EL (cell line): ENCODE results near the gene GMEB1.
"Not testable (repeated sequence)": the region's sequence is repeated elsewhere in the genome, so short reads cannot be mapped to it uniquely, and the experiment has no call there.

Experiments used
- DNase-seq: peaks from one replicate; pipeline ENCODE4 v3.0.0-alpha.2; 2016

GMEB1 gene

DNA sequence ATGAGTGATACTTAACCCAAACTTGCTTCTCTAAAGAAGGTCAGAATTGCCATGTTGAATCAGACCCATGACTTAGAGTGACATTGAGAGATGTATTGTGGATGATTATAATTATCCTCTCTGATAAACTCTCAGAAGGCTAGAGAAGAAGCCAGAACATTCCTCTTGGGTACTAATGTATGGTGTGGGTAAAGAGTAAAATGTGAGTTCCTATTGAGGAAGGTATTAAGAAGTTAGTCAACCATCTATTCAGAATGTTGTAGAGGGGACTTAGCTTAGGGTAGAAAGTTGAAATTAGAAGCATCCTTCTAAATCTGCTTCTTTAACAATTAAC, 7.3 kb downstream of the GMEB1 start:
- DNase-seq: no peak

DNA sequence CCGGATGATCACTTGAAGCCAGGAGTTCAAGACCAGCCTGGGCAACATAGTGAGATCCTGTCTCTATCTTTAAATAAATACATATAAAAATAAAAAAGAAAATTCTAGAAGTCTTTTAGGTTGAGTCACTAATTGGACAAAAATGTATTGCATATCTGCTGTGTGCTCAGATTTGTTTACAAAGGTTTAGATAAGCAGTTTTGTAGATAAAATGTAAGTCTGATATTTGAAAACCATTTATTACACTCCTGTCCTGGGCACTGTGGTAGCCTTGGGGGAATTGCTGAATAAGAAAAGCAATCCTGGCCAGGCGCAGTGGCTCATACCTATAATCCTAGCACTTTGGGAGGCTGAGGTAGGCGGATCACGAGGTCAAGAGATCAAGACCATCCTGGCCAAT, 11.6 kb downstream of the GMEB1 start:
- no peak for DNase-seq

DNA sequence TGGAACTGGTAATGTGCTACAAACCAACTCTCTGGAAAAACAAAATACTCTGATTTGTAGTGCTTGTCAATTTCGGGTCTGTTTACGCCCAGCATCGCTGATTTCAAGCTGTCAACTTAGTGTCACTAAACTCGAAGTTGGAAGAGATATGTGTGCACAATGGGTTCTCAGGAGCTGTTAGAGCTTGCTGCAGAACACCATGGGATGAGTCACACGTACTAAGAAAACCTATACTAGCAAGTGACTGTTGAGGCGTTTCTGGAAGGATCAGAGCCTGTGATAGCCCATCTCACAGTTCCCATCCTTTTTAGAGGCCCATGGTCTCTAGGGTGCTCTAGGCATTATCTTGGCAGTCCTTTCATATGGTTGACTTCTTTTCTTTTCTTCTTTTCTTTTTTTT, 14.3 kb downstream of the GMEB1 start:
- no peak for DNase-seq

DNA sequence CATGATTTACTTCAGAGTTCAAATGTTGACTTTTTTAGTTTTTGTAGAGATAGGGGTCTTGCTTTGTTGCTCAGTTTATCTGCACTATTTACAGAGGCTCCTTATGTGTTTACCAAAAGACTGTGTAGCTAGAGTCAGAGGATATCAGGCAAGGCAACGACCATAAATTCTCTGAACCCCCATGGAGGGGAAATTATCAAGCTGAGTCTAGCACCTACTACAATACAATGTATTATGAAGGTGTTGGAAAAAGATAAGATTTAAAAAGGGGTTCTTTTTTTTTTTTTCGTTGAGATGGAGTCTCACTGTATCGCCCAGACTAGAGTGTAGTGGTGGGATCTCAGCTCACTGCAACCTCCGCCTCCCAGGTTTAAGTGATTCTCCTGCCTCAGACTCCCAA, 16.4 kb downstream of the GMEB1 start:
- no peak for DNase-seq

DNA sequence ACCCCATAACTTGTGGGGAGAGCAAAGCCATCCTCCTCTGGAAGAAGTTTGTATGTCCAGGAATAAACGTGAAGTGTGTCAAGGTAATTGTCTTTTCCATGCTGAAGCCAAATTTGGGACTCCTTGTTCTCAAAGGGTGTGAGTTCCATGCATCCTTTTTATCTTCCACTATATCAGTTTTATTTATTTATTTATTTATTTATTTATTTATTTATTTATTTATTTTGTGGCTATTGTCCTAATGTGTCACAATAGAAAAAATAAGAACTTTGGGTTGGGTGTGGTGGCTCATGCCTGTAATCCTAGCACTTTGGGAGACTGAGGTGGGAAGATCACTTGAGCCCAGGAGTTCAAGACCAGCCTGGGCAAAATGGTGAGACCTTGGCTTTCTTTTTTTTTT, 23.0 kb downstream of the GMEB1 start:
- DNase-seq: not testable (repeated sequence)

DNA sequence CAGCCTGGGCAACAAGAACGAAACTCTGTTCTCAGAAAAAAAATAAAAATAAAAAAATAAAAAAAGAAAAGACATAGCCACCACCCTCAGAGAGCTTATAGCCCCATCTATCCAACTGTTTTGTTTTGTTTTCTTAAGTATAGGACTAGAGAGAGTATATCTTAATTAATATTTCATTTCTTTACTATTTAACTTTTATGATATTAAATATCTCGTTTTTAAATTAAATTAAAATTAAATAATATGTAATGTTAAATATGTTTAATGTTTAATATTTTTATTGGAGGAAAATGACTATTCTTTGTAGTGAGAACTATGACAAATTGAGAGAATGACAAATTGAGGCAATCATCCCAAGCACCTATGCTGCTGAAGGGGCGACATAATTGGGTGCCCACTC, 35.0 kb downstream of the GMEB1 start:
- DNase-seq: no peak

DNA sequence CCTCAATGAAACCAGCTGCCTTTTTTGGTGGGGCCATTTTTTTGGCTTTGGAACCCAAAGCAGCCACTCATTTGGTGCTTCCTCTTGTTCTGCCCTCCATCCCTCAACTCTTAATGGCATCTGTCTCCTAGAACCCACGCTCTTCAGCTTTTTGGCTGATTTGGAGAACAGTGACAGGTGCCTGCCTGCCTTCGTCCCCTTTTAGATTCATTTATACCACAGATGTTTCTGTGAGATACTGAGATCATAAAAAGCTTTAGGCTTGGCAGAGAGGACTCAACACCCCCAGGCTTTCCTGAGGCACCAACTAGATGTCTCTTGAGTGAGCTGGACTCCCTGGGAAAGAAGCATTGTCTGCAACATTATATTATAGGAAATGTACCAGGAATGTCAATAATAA, 47.8 kb downstream of the GMEB1 start:
- DNase-seq: no peak

DNA sequence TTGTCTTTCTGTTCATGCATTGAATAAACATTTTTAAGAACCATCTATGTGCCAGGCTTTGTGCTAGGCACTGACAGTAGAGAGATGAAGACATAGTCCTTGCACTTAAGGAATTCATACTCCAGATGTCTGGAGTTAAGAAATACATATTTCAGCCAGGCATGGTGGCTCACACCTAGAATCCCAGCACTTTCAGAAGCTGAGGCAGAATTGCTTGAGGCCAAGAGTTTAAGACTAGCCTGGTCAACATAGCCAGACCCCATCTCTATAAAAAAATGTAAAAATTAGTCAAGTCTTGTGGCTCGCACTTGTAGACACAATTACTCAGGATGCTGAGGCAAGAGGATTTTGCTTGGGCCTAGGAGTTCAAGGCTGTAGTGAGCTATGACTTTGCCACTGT, 49.6 kb downstream of the GMEB1 start:
- DNase-seq: no peak

DNA sequence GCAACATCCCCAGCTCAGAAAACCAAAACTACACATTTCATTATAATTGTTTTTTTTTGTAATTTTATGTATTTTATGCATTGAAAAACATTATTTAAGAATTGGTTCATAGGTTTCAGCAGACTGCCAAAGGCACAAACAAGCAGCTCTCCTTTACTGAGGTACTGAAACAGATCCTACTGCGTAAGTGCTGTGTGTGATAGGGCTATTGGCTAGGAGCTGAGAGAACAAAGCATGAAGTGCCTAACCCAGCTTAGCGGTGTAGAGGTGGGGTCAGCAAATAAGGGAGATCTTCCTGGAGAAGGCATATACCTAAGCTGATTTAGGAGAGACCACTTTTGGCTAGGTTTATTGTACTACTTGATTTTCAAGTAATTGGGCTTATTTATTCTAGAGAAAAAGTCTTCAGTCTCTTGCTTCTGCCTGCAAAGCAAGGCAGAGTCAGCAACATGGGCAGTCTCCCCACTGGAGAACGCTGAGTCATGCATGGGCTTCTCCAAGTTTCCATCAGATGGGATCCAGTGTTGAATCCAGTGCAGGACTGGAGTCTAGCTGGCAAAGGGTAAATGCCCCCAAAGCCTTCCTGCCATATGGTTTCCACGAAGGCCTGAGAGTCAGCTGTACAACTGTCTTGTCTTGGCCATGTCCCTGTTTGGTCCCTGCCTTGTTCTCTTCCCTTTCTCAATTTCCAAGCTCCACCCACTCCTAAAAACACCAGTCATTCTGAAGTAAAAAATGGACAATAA, 50.2 kb downstream of the GMEB1 start:
- DNase-seq: peak; percentile 36

DNA sequence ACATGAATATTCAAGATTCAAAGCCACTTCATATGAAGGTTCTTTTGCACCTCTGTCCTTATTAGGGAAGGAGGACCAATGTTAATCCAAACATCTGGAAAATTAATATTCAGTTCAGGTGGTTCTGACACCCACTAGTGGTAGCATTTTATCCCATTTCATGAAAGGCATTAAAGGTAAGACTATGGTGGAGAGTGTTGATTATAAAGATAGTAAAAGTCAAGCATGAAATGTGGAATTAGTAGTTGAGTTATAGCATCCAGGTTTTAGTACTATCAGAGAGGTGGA, 50.7 kb downstream of the GMEB1 start:
- no peak for DNase-seq

DNA sequence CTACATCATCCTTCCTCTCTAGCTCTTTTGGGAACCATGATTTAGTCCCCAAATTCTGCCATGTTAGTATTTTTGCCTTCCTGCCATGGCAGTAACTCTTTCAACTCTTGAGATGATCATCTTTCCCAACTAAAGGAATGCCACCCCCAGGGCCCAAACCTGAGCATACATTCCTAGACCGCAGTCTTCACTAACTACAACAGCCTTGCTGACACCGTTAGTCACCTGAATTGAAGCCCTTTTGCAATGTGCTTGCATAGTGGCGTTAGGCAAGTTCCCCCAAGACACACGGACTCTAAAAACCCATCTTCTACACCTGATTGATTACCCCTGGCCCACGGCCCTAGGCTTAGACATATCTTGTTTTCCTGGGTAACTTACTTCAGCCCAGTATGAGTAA, 51.8 kb downstream of the GMEB1 start:
- no peak for DNase-seq

DNA sequence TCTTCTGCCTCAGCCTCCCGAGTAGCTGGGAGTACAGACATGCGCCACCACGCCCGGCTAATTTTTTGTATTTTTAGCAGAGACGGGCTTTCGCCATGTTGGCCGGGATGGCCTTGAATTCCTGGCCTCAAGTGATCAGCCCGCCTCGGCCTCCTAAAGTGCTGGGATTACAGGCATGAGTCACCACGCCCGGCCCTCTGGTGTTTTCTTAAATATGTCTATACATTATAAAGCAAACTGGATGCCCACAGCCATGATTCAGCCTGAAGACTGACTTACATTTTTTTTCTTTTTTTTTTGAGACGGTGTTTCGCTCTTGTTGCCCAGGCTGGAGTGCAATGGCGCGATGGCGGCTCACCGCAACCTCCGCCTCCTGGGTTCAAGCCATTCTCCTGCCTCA, 53.3 kb downstream of the GMEB1 start:
- DNase-seq: not testable (repeated sequence)

DNA sequence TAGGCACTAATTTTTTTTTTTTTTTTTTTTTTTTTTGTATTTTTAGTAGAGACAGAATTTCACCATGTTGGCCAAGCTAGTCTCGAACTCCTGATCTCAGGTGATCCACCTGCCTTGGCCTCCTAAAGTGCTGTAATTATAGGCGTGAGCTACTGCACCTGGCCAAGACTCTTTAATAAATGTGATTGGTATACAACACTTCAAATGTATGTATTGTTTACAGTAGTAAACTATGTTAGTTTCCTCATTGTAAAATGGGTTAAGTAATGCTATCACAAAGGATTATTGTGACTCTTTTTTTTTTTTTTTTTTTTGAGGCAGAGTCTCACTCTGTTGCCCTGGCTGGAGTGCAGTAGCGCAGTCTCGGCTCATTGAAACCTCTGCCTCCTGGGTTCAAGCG, 56.8 kb downstream of the GMEB1 start:
- DNase-seq: not testable (repeated sequence)

DNA sequence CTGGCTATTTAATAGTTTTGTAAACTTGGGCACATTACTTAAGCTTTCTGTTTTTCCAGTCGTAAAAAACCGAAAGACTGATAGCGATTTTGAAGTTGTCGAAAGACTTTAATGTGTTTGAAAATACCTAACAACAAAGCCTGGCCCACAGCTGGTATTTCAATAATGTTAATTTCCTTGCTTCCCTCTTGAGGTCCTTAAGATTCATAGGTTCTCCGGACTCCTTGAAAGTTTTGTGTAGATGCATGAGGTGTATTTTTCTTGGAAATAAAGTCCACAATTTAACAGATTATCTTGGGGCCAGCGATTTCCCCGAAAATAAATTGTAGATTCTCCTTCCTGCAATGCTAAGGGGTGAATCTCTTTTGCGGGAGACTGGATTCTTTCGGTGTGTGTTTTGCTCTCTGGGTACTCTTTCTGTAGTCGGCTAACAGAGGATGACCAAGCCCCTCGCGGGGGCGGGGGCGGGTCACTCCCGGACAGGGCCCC, 67.4 kb downstream of the GMEB1 start:
- no peak for DNase-seq

DNA sequence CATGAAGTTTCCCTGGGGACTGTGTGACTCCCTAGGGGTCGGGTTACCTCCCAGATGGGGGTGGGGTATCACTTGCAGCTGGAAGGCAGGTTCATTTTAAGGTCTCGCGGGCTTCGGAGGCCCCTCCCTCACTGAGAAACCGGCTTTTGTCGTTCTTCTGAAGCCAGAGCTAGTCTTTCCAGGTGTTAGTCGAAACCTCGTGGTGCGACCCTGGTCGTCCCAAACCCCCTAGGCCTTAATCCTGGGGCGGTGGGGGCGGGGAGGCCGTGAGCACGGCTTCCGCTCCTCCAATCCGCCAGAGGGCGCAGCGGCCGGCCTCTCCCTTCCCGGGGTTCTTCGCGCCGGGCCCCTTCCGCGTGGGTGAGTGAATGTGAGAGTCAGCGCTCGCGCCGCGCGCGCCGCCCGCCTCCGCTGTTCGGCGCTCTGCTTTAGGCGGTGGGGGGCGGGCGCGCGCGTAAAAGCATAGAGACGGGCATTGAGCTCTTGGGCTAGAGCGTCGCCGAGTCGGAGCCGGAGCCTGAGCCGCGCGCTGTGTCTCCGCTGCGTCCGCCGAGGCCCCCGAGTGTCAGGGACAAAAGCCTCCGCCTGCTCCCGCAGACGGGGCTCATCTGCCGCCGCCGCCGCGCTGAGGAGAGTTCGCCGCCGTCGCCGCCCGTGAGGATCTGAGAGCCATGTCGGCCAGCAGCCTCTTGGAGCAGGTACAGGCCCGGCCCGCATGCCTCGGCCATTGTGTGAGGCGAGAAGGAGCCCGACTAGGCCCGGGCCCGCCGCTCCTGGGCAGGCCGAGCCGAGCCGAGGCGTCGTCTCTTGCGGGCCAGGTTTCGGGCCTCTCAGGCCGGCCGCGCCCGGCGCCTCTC, 68.1 kb downstream of the GMEB1 start, which contains the start of gene YTHDF2:
Gene YTHDF2 (plus strand): TSS at position 491 of the 857 bp plus-strand sequence. CDS start 181 bp downstream, at position 672.
- DNase-seq: peak; percentile 97

DNA sequence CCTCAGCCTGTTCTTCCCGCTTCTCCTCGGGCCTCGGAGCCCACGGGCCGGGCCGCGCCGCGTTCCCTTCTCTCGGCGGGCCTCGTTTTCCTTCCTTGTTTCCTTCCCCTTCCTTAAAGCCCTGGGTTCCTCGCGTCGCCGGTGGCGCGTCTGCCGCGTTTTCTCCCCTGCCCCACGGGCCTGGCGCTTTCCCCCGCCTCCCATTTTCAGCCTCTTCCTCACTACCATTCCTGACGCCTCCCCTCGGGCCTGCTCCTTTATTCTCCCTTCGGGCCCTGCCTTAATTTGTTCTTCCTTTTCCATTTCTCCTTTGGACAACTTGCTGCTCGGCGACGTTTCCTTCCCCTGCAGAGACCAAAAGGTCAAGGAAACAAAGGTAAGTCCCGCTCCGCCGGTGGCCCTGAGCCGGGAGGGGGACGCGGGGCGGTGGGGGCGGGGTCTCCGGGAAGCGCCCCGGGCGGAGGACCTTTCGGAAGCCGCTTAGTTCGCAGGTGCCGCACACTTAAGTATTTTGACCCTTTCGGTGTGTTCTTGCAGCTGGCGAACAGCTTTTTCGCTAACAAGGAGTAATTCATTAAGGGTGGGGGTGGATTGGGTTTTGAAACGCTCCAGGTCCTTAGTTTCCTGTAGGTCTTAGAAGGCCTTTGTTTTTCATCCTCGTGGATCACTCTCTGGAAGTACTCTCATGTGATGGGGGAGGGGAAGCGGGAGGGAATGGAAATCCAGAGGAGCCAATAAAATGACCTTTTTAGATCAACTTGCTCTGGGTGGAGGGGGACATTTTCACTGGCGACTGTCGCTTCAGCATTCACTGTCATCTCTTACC, 68.9 kb downstream of the GMEB1 start:
- peak; percentile 56 for DNase-seq

DNA sequence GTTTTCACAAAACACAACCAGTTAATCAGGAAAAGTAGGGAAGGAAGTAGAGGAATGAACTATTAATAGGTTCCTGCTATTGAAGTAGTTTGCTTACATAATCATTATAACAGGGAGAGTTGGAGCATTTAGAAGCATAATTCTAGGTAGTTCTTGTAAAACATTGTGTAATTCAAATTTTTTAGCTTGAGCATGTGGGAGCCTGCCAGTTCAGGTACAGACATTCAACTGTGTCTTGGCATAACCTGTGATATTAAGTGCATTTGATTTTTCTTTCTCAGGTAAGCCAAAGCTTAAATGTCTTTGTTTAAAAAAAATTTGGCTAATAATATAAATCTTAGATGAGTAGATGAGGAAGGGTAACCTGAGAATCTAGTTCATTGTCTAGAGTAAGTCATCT, 71.5 kb downstream of the GMEB1 start:
- DNase-seq: no peak

DNA sequence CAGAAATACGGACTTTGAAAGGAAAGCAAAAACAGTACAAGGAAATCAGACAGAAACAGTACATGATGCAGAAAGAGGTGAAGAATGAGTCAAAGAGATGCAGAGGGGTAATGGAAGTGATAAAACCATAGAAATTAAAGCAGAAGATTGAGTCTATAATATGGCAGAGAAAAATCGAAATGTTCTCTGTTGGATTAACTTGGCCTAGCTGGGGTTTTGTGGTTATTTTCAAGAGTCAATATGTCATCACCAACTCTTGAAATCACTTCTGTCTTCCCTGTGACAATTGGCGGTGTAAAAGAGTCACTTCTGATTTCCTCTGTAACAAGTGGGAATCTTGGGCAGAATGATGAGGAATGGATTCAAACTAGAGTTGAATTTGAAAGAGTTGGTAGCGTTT, 75.6 kb downstream of the GMEB1 start:
- no peak for DNase-seq

DNA sequence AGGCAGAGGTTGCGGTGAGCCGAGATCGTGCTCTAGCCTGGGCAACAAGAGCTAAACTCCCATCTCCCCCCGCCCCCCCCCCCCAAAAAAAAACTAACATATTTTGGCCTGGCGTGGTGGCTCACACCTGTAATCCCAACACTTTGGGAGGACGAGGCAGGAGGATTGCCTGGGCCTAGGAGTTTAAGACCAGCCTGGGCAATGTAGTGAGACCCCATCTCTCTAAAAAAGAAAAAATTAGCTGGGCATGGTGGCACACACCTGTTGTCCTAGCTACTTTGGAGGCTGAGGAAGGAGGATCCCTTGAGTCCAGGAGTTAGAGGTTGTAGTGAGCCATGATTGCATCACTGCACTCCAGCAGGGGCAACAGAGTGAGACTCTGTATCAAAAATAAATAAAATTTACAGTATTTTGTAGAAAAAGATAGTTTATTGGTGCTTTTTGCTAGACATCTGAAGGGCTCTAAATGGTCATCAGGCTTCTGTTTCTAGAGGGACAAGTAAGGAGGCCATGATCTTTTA, 77.1 kb downstream of the GMEB1 start:
- DNase-seq: no peak

DNA sequence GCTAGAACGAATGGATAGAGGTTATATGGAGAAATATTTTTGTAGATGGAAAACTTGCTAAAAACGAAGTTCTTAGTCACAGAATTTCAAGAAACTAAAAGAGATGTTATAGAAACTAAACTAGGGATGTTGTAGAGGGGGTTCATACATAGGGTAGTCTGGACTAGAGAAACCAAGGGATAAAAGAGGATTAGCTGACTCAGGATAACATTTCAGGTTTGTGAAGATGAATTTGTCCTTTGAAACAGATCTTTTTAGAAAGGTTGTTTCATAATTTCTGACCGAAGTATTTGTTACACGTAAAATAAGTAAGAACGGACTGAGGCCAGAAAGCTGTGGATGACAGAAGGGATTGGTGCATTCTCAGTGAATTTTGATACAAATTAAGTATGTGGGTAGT, 81.7 kb downstream of the GMEB1 start:
- DNase-seq: no peak

DNA sequence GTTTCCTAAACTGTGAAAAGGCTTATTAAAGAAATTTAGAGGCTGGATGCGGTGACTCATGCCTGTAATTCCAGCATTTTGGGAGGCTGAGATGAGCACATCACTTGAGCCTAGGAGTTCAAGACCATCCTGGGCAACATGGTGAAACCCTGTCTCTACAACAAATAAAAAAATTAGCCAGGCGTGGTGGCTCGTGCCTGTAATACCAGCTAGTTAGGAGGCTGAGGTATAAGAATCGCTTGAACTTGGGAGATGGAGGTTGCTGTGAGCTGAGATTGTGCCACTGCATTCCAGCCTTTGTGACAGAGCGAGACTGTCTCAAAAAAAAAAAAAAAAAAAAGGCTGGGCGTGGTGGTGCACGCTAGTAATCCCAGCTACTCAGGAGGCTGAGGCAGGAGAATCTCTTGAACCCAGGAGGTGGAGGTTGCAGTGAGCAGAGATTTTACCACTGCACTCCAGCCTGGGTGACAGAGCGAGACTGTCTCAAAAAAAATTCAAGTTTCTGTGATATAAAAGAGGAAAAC, 82.2 kb downstream of the GMEB1 start:
- peak; percentile 26 for DNase-seq

DNA sequence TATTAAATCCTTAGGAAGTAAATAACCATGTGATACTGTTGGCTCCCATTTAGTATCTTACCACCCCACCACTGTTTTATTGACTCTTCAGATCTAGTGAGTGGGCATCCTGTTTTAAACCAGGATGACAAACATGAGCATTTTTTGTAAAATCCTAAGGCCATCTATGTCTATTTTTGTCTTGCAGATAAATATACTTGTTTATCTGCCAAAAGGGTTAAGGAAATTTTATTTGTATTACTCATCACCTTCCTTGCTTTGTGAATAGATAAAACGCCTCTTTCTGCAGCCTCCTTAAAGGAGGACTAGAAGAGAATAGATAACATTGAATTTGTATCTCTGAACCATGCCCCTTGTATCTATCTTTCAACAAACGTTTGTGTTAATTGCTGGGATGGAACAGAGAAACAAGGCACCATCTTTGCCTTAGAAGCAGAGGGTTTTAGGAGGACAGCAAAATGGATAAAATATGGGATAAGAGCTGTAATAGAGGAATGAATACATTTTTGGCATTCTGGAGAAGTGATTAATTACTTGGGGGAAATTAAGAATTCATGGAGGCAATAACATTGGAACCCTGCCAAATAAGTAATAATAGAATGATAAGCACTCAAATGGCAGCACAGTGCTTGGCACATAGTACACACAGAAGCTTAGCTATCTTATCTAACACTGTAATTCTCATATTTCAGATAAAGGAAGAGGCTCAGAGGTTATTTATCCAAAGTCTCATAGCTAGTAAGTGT, 82.9 kb downstream of the GMEB1 start:
- DNase-seq: peak; percentile 76
